Vagina (tissue), 2 donors: ENCODE measurements around the gene RCSD1. TPM values are rescaled to one million over a fixed set of nuclear protein-coding genes. Genes with fewer than 3 reads are reported as not detected.

Experiments used
- DNase-seq, 2 donors: peaks; one replicate each; pipeline ENCODE4 v3.0.0-alpha.2; 2017; ENCODE audit errors: extremely low spot score in 2 of 2
- H3K27ac ChIP-seq: fragments of 200-600 bp; sonication (generic); one replicate; pipeline ENCODE4 v1.5.1; 2019
- H3K27me3 ChIP-seq: fragments of 200-600 bp; sonication (generic); one replicate; pipeline ENCODE4 v1.5.1; 2019
- H3K36me3 ChIP-seq, 2 donors: fragments of 200-600 bp; sonication (generic); one replicate each; pipeline ENCODE4 v1.5.1; 2017 to 2019
- H3K4me1 ChIP-seq: fragments of 200-600 bp; sonication (generic); one replicate; pipeline ENCODE4 v1.5.1; 2019
- H3K4me3 ChIP-seq, 2 donors: fragments of 200-600 bp; sonication (generic); 1 replicate in 1 of 2; 2 replicates in 1 of 2; pipeline ENCODE4 v1.5.1; 2016 to 2019
- H3K9me3 ChIP-seq: fragments of 200-600 bp; sonication (generic); one replicate; pipeline ENCODE4 v1.5.1; 2019
- POLR2A ChIP-seq, 2 donors: fragments of 450-650 bp; IDR thresholded peaks; one replicate each; pipeline ENCODE4 v1.6.1; 2017; ENCODE audit warnings: antibody characterized with exemption in 2 of 2, mild to moderate bottlenecking in 2 of 2, moderate library complexity in 2 of 2
- POLR2AphosphoS5 ChIP-seq, 2 donors: sonication (generic); formaldehyde crosslinking; IDR thresholded peaks; one replicate each; pipeline ENCODE4 v1.9.0; 2017; ENCODE audit warnings: antibody characterized with exemption in 2 of 2, mild to moderate bottlenecking in 2 of 2, low read depth in 1 of 2; ENCODE audit not compliant: insufficient read depth in 1 of 2
- intact Hi-C: fragments of 100-400 bp; cut with DNase I; formaldehyde crosslinking; loops from one replicate; pipeline ENCODE4 v1.15.1; 2023
- total RNA-seq: library from RNA; depleted of rRNA; stranded (reverse); fragments of >200 nt; gene quantifications from one replicate; pipeline ENCODE4 v1.2.3, GENCODE V29; 2016
- TF ChIP-seq, protein P1 (sequence below), 3 experiments: fragments of 450-650 bp in 2 of 3; fragments of 200-600 bp in 1 of 3; sonication (generic) in 1 of 3; IDR thresholded peaks; one replicate each; pipeline ENCODE4 v1.5.1; 2017 to 2019; ENCODE audit warnings: antibody characterized with exemption in 3 of 3, mild to moderate bottlenecking in 2 of 3, moderate library complexity in 2 of 3

RCSD1 gene
- total RNA-seq, 1 donor from 2014 or later = 11.5 TPM

DNA sequence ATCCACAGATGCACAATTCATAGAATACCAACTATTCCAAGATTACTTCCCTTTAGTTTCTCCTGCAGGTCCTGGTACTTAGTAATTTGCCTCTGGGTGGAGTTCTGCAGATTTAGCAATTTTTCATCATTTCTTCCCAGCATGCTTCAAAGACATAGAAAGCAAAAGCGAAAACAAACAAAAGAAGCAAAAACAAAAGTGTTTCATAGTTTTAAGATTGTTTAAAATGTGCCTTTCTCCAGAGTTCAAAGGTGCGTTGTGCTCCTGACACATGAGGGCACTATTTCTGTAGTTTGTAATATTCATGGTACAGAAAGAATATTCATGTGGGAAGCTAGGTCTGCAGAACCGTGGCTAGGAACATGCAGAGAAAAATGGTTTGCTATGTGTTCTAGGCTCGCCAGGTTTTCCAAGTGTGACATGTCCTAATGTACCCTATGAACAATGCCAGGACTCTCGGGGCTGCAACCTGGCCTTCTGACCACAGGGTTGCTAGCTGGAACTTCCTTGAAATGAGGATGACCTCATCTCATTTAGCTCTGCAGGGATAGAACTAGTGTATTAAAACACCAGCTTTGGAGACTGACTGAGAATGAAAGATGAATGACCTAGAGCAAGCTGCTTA lies 30.0 kb upstream of the RCSD1 start:
- Histone ChIP-seq H3K4me1 (no peaks in the 10 kb centered on the region), H3K27me3 (no peaks in the 10 kb centered on the region), H3K36me3 (no peaks in the 10 kb centered on the region), H3K27ac (no peak overlapping the region), H3K9me3 (no peaks in the 10 kb centered on the region), H3K4me3 (no peak overlapping the region)
- TF ChIP-seq POLR2A (IDR thresholded peaks at IDR 0.05) (no peak), POLR2AphosphoS5 (IDR thresholded peaks at IDR 0.05; ENCODE audit: insufficient read depth in 1 of 2, low read depth in 1 of 2) (no peak)
- TF ChIP-seq, protein P1, sequence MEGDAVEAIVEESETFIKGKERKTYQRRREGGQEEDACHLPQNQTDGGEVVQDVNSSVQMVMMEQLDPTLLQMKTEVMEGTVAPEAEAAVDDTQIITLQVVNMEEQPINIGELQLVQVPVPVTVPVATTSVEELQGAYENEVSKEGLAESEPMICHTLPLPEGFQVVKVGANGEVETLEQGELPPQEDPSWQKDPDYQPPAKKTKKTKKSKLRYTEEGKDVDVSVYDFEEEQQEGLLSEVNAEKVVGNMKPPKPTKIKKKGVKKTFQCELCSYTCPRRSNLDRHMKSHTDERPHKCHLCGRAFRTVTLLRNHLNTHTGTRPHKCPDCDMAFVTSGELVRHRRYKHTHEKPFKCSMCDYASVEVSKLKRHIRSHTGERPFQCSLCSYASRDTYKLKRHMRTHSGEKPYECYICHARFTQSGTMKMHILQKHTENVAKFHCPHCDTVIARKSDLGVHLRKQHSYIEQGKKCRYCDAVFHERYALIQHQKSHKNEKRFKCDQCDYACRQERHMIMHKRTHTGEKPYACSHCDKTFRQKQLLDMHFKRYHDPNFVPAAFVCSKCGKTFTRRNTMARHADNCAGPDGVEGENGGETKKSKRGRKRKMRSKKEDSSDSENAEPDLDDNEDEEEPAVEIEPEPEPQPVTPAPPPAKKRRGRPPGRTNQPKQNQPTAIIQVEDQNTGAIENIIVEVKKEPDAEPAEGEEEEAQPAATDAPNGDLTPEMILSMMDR (IDR thresholded peaks at IDR 0.05) = peak in 1 of 3 experiments; percentile 30
- no peak for DNase-seq
- intact Hi-C loops = loop anchor here (2.0 to 10.0 kb wide), 2 partner anchors 89 to 1775 kb away; no protein-coding TSS in a partner anchor

GRCh38 chr1:167601442-167602383 lies 28.3 kb upstream of the RCSD1 start:
- intact Hi-C loops = loop anchor here (10.0 kb wide), 1 partner anchor 1773 kb away; no protein-coding TSS in a partner anchor
- Histone ChIP-seq H3K9me3 (no peaks in the 10 kb centered on the region), H3K27ac (no peak overlapping the region), H3K27me3 (no peaks in the 10 kb centered on the region), H3K4me3 (no peak overlapping the region), H3K4me1 (no peaks in the 10 kb centered on the region), H3K36me3 (no peaks in the 10 kb centered on the region)
- TF ChIP-seq POLR2AphosphoS5 (IDR thresholded peaks at IDR 0.05; ENCODE audit: insufficient read depth in 1 of 2, low read depth in 1 of 2) (no peak), POLR2A (IDR thresholded peaks at IDR 0.05) (no peak)
- TF ChIP-seq, protein P1 (IDR thresholded peaks at IDR 0.05) = no peak
- DNase-seq = no peak

DNA sequence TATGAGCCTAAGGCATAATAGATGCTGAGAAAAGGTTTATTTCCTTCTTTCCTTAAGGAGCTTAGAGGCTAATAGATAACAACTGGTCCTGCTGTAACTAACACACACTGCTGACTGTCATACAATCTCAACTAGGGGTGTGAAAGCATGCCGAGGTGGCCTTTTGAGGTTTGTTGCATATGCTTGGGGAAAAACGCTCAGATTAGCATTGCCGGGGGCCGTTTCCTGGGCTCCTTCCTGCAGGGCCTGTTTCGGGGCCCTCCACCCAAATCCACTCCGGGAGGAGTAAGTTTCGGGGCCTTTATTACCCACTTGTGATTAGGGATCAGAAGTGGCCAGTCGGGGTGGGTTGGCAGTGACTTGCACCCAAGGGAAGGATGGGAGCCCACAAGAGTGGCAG lies 27.2 kb upstream of the RCSD1 start:
- TF ChIP-seq POLR2A (IDR thresholded peaks at IDR 0.05) (no peak), POLR2AphosphoS5 (IDR thresholded peaks at IDR 0.05; ENCODE audit: insufficient read depth in 1 of 2, low read depth in 1 of 2) (no peak)
- TF ChIP-seq, protein P1 (IDR thresholded peaks at IDR 0.05) = no peak
- H3K27ac ChIP-seq = no peak overlapping the region
- intact Hi-C loops = loop anchor here (10.0 kb wide), 1 partner anchor 1772 kb away; no protein-coding TSS in a partner anchor

GRCh38 chr1:167605576-167605975 lies 24.5 kb upstream of the RCSD1 start:
- no peak overlapping the region for H3K4me3 ChIP-seq
- intact Hi-C loops = loop anchor here (10.0 kb wide), 1 partner anchor 1769 kb away; no protein-coding TSS in a partner anchor
- H3K9me3 ChIP-seq = peaks cover 9% of the 10 kb centered on the region
- H3K4me1 ChIP-seq = no peaks in the 10 kb centered on the region
- no peaks in the 10 kb centered on the region for H3K36me3 ChIP-seq
- no peak overlapping the region for H3K27ac ChIP-seq
- DNase-seq = no peak
- TF ChIP-seq, protein P1 (IDR thresholded peaks at IDR 0.05) = no peak
- TF ChIP-seq POLR2A (IDR thresholded peaks at IDR 0.05) = no peak
- H3K27me3 ChIP-seq = no peaks in the 10 kb centered on the region

More for the DNA sequence above, 27.2 kb upstream of the RCSD1 start:
- H3K36me3 ChIP-seq = no peaks in the 10 kb centered on the region
- H3K9me3 ChIP-seq = peaks cover 7% of the 10 kb centered on the region
- no peaks in the 10 kb centered on the region for H3K4me1 ChIP-seq
- no peak overlapping the region for H3K4me3 ChIP-seq
- no peak for DNase-seq
- H3K27me3 ChIP-seq = no peaks in the 10 kb centered on the region
